H1 (cell line): ENCODE measurements around the gene C1orf185. TPM values are rescaled to one million over a fixed set of nuclear protein-coding genes. Genes with fewer than 3 reads are reported as not detected.

ENCODE experiments used
- CTCF ChIA-PET: fragments of 300-600 bp; sonication (Branson Sonifier 250); formaldehyde crosslinking; loops from one replicate; lab custom pipeline; 2021; ENCODE audit not compliant: partially characterized antibody; lab: Charles Lee
- POLR2A ChIA-PET: fragments of 300-600 bp; sonication (Branson Sonifier 250); formaldehyde crosslinking; loops from one replicate; lab custom pipeline; 2021; ENCODE audit warnings: inconsistent platforms; ENCODE audit not compliant: partially characterized antibody; lab: Charles Lee
- DNase-seq, 2 experiments: peaks; one replicate each; pipeline versions ENCODE4 v3.0.0 to v3.0.0-alpha.2; 2010 to 2022; ENCODE audit warnings: low spot score in 2 of 2, low read depth in 1 of 2, mixed read lengths in 1 of 2
- FAIRE-seq: peaks from 2 replicates; lab custom pipeline; 2011; peaks lifted over from hg19 to GRCh38; lab: Jason Lieb, UNC
- H2AFZ ChIP-seq: 2 replicates; pipeline ENCODE4 v1.8.1; 2012; ENCODE audit warnings: low read length, inconsistent platforms
- H2AK5ac ChIP-seq: 2 replicates; pipeline ENCODE4 v1.6.1; 2013; ENCODE audit warnings: low read depth, low read length
- H2BK120ac ChIP-seq: replicated peaks from 2 replicates; pipeline ENCODE3; 2013; ENCODE audit warnings: low read depth, low read length, inconsistent platforms
- H2BK12ac ChIP-seq: 2 replicates; pipeline ENCODE4 v1.6.1; 2013; ENCODE audit warnings: low read depth, low read length
- H2BK15ac ChIP-seq: 2 replicates; pipeline ENCODE4 v1.6.1; 2013; ENCODE audit warnings: low read length
- H2BK20ac ChIP-seq: 2 replicates; pipeline ENCODE4 v1.6.1; 2013; ENCODE audit warnings: low read length
- H2BK5ac ChIP-seq: 2 replicates; pipeline ENCODE4 v1.6.1; 2013; ENCODE audit warnings: low read depth, low read length
- H3K14ac ChIP-seq: 2 replicates; pipeline ENCODE4 v1.6.1; 2013; ENCODE audit warnings: inconsistent platforms; ENCODE audit not compliant: insufficient read length
- H3K18ac ChIP-seq: 2 replicates; pipeline ENCODE4 v1.6.1; 2013; ENCODE audit warnings: low read length; ENCODE audit errors: extremely low read depth
- H3K23ac ChIP-seq: 2 replicates; pipeline ENCODE4 v1.6.1; 2013; ENCODE audit warnings: inconsistent platforms; ENCODE audit not compliant: insufficient read length
- H3K23me2 ChIP-seq: 2 replicates; pipeline ENCODE4 v1.6.1; 2013; ENCODE audit warnings: low read depth, low read length
- H3K27ac ChIP-seq: 2 replicates; pipeline ENCODE4 v1.6.1; 2011; ENCODE audit warnings: low read depth, low read length, inconsistent platforms
- H3K27me3 ChIP-seq, 4 experiments: replicated peaks in 1 of 4; 1 replicate in 1 of 4; 2 replicates in 3 of 4; pipeline versions ENCODE4 v1.6.1 to v1.8.1; 2011 to 2013; ENCODE audit warnings: low read length in 3 of 4, mild to moderate bottlenecking in 3 of 4, inconsistent platforms in 2 of 4, mixed read lengths in 2 of 4, moderate library complexity in 1 of 4; ENCODE audit not compliant: control insufficient read depth in 3 of 4, insufficient read depth in 3 of 4; ENCODE audit errors: extremely low read depth in 1 of 4
- H3K36me3 ChIP-seq, 4 experiments: 2 replicates each; pipeline versions ENCODE4 v1.6.1 to v1.8.1; 2011 to 2013; ENCODE audit warnings: mild to moderate bottlenecking in 4 of 4, low read length in 3 of 4, moderate library complexity in 2 of 4, control low read depth in 1 of 4, inconsistent platforms in 1 of 4; ENCODE audit not compliant: insufficient read depth in 4 of 4, control insufficient read depth in 2 of 4
- H3K4ac ChIP-seq: replicated peaks from 2 replicates; pipeline ENCODE3; 2013; ENCODE audit warnings: low read length, low read depth, mixed read lengths, inconsistent platforms; ENCODE audit not compliant: insufficient read length
- H3K4me1 ChIP-seq, 4 experiments: replicated peaks in 1 of 4; 1 replicate in 1 of 4; 2 replicates in 3 of 4; pipeline versions ENCODE4 v1.6.1 to v1.8.1; 2011 to 2013; ENCODE audit warnings: low read length in 3 of 4, inconsistent platforms in 2 of 4, mixed read lengths in 1 of 4; ENCODE audit not compliant: insufficient read depth in 4 of 4, control insufficient read depth in 3 of 4
- H3K4me2 ChIP-seq, 2 experiments: 2 replicates each; pipeline versions ENCODE4 v1.6.1 to v1.8.1; 2011 to 2013; ENCODE audit warnings: low read depth in 2 of 2, low read length in 2 of 2, control low read depth in 1 of 2, inconsistent platforms in 1 of 2, mild to moderate bottlenecking in 1 of 2; ENCODE audit not compliant: insufficient read depth in 1 of 2
- H3K4me3 ChIP-seq, 4 experiments: fragments of 200-600, 300-600 bp in 1 of 4; sonication (generic), shearing (Covaris generic), sonication (Bioruptor Twin) in 1 of 4; 2 replicates each; pipeline versions ENCODE4 v1.5.1 to v1.8.1; 2011 to 2016; ENCODE audit warnings: low read length in 4 of 4, low read depth in 3 of 4, control low read depth in 2 of 4, inconsistent platforms in 2 of 4, mild to moderate bottlenecking in 2 of 4, mixed read lengths in 1 of 4, moderate library complexity in 1 of 4; ENCODE audit not compliant: insufficient read depth in 2 of 4; ENCODE audit errors: extremely low read depth in 1 of 4
- H3K56ac ChIP-seq: replicated peaks from 2 replicates; pipeline ENCODE3; 2013; ENCODE audit warnings: low read depth, mild to moderate bottlenecking, mixed read lengths, low read length, inconsistent platforms; ENCODE audit not compliant: insufficient read length
- H3K79me1 ChIP-seq: 2 replicates; pipeline ENCODE4 v1.6.1; 2013; ENCODE audit warnings: low read depth, low read length, control low read depth
- H3K79me2 ChIP-seq, 2 experiments: 2 replicates each; pipeline versions ENCODE4 v1.6.1 to v1.8.1; 2012 to 2013; ENCODE audit warnings: low read length in 2 of 2, mild to moderate bottlenecking in 2 of 2, inconsistent platforms in 1 of 2; ENCODE audit not compliant: insufficient read depth in 2 of 2, control insufficient read depth in 1 of 2
- H3K9ac ChIP-seq, 4 experiments: replicated peaks in 1 of 4; 1 replicate in 1 of 4; 2 replicates in 3 of 4; pipeline versions ENCODE4 v1.6.1 to v1.8.1; 2011 to 2013; ENCODE audit warnings: low read depth in 3 of 4, low read length in 3 of 4, control low read depth in 2 of 4, mild to moderate bottlenecking in 2 of 4, moderate library complexity in 2 of 4, inconsistent platforms in 1 of 4; ENCODE audit errors: extremely low read depth in 1 of 4
- H3K9me3 ChIP-seq, 2 experiments: 2 replicates each; pipeline versions ENCODE4 v1.6.1 to v1.8.1; 2012 to 2013; ENCODE audit warnings: mild to moderate bottlenecking in 2 of 2, moderate library complexity in 2 of 2, control low read depth in 1 of 2, inconsistent platforms in 1 of 2, low read depth in 1 of 2, low read length in 1 of 2, mixed read lengths in 1 of 2; ENCODE audit not compliant: insufficient read depth in 2 of 2
- H4K20me1 ChIP-seq, 2 experiments: replicated peaks in 1 of 2; 2 replicates each; pipeline versions ENCODE3 to v1.8.1; 2011 to 2013; ENCODE audit warnings: inconsistent platforms in 2 of 2, low read length in 2 of 2, mild to moderate bottlenecking in 1 of 2; ENCODE audit not compliant: insufficient read depth in 2 of 2, control insufficient read depth in 1 of 2
- H4K5ac ChIP-seq: 2 replicates; pipeline ENCODE4 v1.6.1; 2013; ENCODE audit warnings: low read length, low read depth, mixed read lengths, inconsistent platforms; ENCODE audit not compliant: insufficient read length
- H4K8ac ChIP-seq: 2 replicates; pipeline ENCODE4 v1.8.0; 2013; ENCODE audit warnings: mild to moderate bottlenecking, moderate library complexity, low read length, inconsistent platforms; ENCODE audit not compliant: insufficient read depth; ENCODE audit errors: extremely low read depth
- H4K91ac ChIP-seq: replicated peaks from 2 replicates; pipeline ENCODE3; 2013; ENCODE audit warnings: low read length, mixed read lengths, inconsistent platforms; ENCODE audit not compliant: insufficient read length
- TEAD4 ChIP-seq: IDR thresholded peaks from 2 replicates; pipeline ENCODE4 v1.6.1; 2012; ENCODE audit warnings: low read depth, low read length, inconsistent platforms, mixed read lengths
- WGBS, 2 experiments: shearing (Covaris generic) in 1 of 2; methylation state at CpG; one replicate each; pipeline versions ENCODE4 v1.1.6 to v1.1.7; 2013 to 2015; ENCODE audit warnings: low lambda C conversion rate in 2 of 2, mixed read lengths in 2 of 2, inconsistent platforms in 1 of 2, low coverage in 1 of 2, missing lambda C conversion rate in 1 of 2; ENCODE audit not compliant: insufficient replicate concordance in 2 of 2, insufficient coverage in 1 of 2, insufficient read length in 1 of 2; ENCODE audit errors: extremely low coverage in 1 of 2, missing lambda C conversion rate in 1 of 2; 5-methylcytosine and 5-hydroxymethylcytosine counted together
- polyA plus RNA-seq, 7 experiments: library from polyadenylated mRNA; depleted of rRNA in 3 of 7; stranded (reverse) in 5 of 7; unstranded in 2 of 7; fragments of >200 nt in 5 of 7; fragments of 200-250 nt in 2 of 7; gene quantifications; 1 replicate in 5 of 7; 2 replicates in 1 of 7; 4 replicates in 1 of 7; pipeline versions ENCODE4 v1.2.1 to v1.2.3, GENCODE V29; 2011 to 2013; ENCODE audit warnings: missing spikeins in 2 of 7, mixed read lengths in 2 of 7
- total RNA-seq: library from RNA; stranded (reverse); fragmentation: NEBNext Ultra II Directional; extraction: Animal tissue kit (Norgen Biotek cat#: 25700); gene quantifications from 2 replicates; pipeline ENCODE4 v1.2.1, GENCODE V29; 2021

C1orf185 gene
- total and polyA plus RNA-seq, 2 of the 8 experiments (the other 6 are each of a cell fraction or from before 2014, with no cell fraction given) = not detected

DNA sequence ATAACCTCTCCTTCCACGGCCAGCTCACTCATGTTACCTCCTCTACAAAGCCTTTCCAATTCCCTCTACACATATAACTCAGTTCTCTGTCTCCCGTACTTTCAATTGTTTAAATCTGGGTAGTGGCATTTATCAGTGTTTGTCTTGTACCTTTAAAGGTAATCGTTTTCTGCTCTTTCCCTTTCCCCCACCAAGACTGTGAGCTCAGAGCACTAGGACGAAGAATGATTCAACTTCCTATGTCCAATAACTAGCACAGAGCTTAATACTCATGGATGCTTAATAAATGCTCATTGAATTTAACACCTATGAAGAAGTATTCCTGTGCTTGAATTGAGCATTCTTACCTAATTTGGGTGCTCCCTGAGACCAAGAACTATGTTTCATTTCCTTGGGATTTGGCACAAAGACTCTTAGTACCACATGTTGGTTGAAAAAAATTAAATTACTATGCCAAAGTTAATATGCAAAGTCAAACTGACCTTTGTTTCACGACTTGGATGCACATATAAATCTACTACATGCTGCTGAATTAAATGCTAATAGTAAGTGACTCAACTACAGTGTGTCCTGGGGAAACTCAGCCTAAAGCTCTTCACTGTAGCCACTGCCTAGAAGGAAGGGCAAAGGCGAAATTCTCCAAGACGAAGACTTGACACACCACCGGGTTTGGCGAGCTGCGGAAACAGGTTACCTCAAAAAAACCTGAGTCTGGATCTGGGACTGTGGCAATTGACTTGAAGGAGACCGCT is 30.6 kb upstream of the C1orf185 start:
- H4K8ac ChIP-seq = no peak overlapping the region
- no peak overlapping the region for H2BK20ac ChIP-seq
- POLR2A ChIA-PET = no interaction called here
- no peak overlapping the region for H3K56ac ChIP-seq
- no peak overlapping the region for H3K4me3 ChIP-seq
- H3K36me3 ChIP-seq = no peaks in the 10 kb centered on the region
- H3K18ac ChIP-seq = no peak overlapping the region
- H2AFZ ChIP-seq = no peak overlapping the region
- TF ChIP-seq TEAD4 = no peak
- TF ChIP-seq, all 59 proteins: peak for 0
- CTCF ChIA-PET = interaction anchor here (0.7 kb wide), 1 partner anchor 58 kb away, joined by 3 read pairs; no protein-coding TSS in a partner anchor
- Histone ChIP-seq H3K4me2 (no peak overlapping the region), H3K4me1 (no peaks in the 10 kb centered on the region), H4K91ac (no peak overlapping the region), H2AK5ac (no peak overlapping the region), H3K79me2 (no peaks in the 10 kb centered on the region), H3K79me1 (no peaks in the 10 kb centered on the region), H3K9ac (no peak overlapping the region), H2BK15ac (no peak overlapping the region), H4K20me1 (no peaks in the 10 kb centered on the region), H3K23me2 (peaks cover 2% of the 10 kb centered on the region; the same call in 1 of the 2 replicates), H3K9me3 (no peaks in the 10 kb centered on the region; a peak in 1 of 4 replicates), H4K5ac (no peak overlapping the region), H3K23ac (no peak overlapping the region), H3K27me3 (no peaks in the 10 kb centered on the region), H2BK5ac (no peak overlapping the region), H3K27ac (no peak overlapping the region), H2BK120ac (no peak overlapping the region), H2BK12ac (no peak overlapping the region), H3K14ac (no peak overlapping the region), H3K4ac (no peak overlapping the region)
- FAIRE-seq (no peak), DNase-seq (no peak)
- 86% methylated on average over 11 of the region's 11 CpGs; no CpG with 5 or more reads in 1 of the 2 experiments for WGBS, 2 experiments
